ENCODE results near the gene NCAM1. TPM values are rescaled to one million over a fixed set of nuclear protein-coding genes. Genes with fewer than 3 reads are reported as not detected.

NCAM1 gene
- total and polyA plus RNA-seq, 9 of the 15 experiments (the other 6 are each of a cell fraction or from before 2014, with no cell fraction given), result 0.09 to 0.23 TPM; not detected in 7

GRCh38 chr11:113195728-113196127 lies 234.5 kb downstream of the NCAM1 start (continued):
- TF ChIP-seq, protein P1, sequence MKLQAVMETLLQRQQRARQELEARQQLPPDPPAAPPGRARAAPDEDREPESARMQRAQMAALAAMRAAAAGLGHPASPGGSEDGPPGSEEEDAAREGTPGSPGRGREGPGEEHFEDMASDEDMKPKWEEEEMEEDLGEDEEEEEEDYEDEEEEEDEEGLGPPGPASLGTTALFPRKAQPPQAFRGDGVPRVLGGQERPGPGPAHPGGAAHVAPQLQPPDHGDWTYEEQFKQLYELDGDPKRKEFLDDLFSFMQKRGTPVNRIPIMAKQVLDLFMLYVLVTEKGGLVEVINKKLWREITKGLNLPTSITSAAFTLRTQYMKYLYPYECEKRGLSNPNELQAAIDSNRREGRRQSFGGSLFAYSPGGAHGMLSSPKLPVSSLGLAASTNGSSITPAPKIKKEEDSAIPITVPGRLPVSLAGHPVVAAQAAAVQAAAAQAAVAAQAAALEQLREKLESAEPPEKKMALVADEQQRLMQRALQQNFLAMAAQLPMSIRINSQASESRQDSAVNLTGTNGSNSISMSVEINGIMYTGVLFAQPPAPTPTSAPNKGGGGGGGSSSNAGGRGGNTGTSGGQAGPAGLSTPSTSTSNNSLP (IDR thresholded peaks at IDR 0.05; ENCODE audit: borderline replicate concordance, low read depth, low read length), result no peak
- TF ChIP-seq ZNF274 (IDR thresholded peaks at IDR 0.05; ENCODE audit: borderline replicate concordance, low read depth, low read length) (no peak), BMI1 (IDR thresholded peaks at IDR 0.05; ENCODE audit: low read length) (no peak), SRSF9 (IDR thresholded peaks at IDR 0.05; ENCODE audit: borderline replicate concordance, low read depth, low read length) (no peak), ATF2 (CRISPR knock-in tag; IDR thresholded peaks at IDR 0.05) (no peak)

- WGBS (ENCODE audit: insufficient coverage, low coverage, missing lambda C conversion rate), result 0% methylated on average over 3 of the region's 3 CpGs
- ATAC-seq, result no peak
- intact Hi-C loops (cut with micrococcal nuclease) (no loop called here), in situ Hi-C loops (cut with MboI) (no loop called here)
- no peak for FAIRE-seq
- BruUV-seq (replicated peaks), result no TSS peak
- DNase-seq (ENCODE audit: extremely low read depth in 1 of 4, low spot score in 3 of 4), result no peak
- H3K27ac ChIP-seq (ENCODE audit: extremely low read depth, low read depth, low read length), result no peak overlapping the region
- no peaks in the 10 kb centered on the region for H3K4me1 ChIP-seq (replicated peaks in 1 of 2; ENCODE audit: control insufficient read depth in 2 of 2, insufficient read depth in 2 of 2, low read length in 2 of 2)
- H3K79me2 ChIP-seq (ENCODE audit: control insufficient read depth, insufficient read depth, low read length), result no peaks in the 10 kb centered on the region
- no peaks in the 10 kb centered on the region for H3K9me3 ChIP-seq (replicated peaks; ENCODE audit: control insufficient read depth, insufficient read depth, low read depth, low read length)
- no peaks in the 10 kb centered on the region for H4K20me1 ChIP-seq (replicated peaks; ENCODE audit: control insufficient read depth, insufficient read depth, low read length)
- H3K36me3 ChIP-seq (ENCODE audit: control insufficient read depth, insufficient read depth, low read length), result no peaks in the 10 kb centered on the region
- H3K27me3 ChIP-seq (ENCODE audit: control insufficient read depth in 2 of 2, insufficient read depth in 2 of 2, low read length in 2 of 2), result peaks cover 6 to 22% of the 10 kb centered on the region in 2 experiments; a peak in 3 of 5 replicates
- no peak overlapping the region for H3K9ac ChIP-seq (ENCODE audit: insufficient read depth in 1 of 2, low read depth in 2 of 2, low read length in 2 of 2)
- ChIA-PET CTCF (ENCODE audit: low intra/inter-chr PET ratio) (no interaction called here), POLR2A (no interaction called here)
- no peak overlapping the region for H2AFZ ChIP-seq (ENCODE audit: low read depth, low read length)
- H3K4me3 ChIP-seq, result no peak overlapping the region
- no peak overlapping the region for H3K4me2 ChIP-seq (ENCODE audit: insufficient read depth, low read length)
- no peaks in the 10 kb centered on the region for H3K9me1 ChIP-seq (ENCODE audit: control insufficient read depth, insufficient read depth, low read length)
- TF ChIP-seq ZZZ3 (IDR thresholded peaks at IDR 0.05) (no peak), HMGN3 (IDR thresholded peaks at IDR 0.05; ENCODE audit: borderline replicate concordance, extremely low read depth, insufficient read length, low read depth, low read length) (no peak), ELK3 (CRISPR knock-in tag; IDR thresholded peaks at IDR 0.05) (no peak), TAF1 (IDR thresholded peaks at IDR 0.05; ENCODE audit: control insufficient read depth, extremely low read depth, insufficient read depth, low read length, severe bottlenecking) (no peak), TRIM24 (IDR thresholded peaks at IDR 0.05) (no peak), ATF3 (IDR thresholded peaks at IDR 0.05) (no peak), ATF3 (CRISPR knock-in tag; conservative IDR thresholded peaks at IDR 0.05) (no peak), COPS2 (conservative IDR thresholded peaks at IDR 0.05) (no peak), MECOM (CRISPR knock-in tag; IDR thresholded peaks at IDR 0.05) (no peak)
- TF ChIP-seq, protein P2, sequence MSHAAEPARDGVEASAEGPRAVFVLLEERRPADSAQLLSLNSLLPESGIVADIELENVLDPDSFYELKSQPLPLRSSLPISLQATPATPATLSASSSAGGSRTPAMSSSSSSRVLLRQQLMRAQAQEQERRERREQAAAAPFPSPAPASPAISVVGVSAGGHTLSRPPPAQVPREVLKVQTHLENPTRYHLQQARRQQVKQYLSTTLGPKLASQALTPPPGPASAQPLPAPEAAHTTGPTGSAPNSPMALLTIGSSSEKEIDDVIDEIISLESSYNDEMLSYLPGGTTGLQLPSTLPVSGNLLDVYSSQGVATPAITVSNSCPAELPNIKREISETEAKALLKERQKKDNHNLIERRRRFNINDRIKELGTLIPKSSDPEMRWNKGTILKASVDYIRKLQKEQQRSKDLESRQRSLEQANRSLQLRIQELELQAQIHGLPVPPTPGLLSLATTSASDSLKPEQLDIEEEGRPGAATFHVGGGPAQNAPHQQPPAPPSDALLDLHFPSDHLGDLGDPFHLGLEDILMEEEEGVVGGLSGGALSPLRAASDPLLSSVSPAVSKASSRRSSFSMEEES (CRISPR knock-in tag; IDR thresholded peaks at IDR 0.05), result no peak
Measured at GRCh38 chr11:113197446-113197845, 236.2 kb downstream of the NCAM1 start.

Measured in K562 (cell line).